GM15510 (cell line): ENCODE measurements around the gene HLA-DQA1.
A peak's percentile ranks its signal among the peaks of the same experiment; 100 is the strongest.

ENCODE experiments used
- POLR2A ChIP-seq: IDR thresholded peaks from 3 replicates; pipeline ENCODE4 v1.6.1; 2011; ENCODE audit warnings: borderline replicate concordance; ENCODE audit not compliant: insufficient read length; ENCODE audit errors: extremely low read depth

Gene HLA-DQA1

GRCh38 chr6:32613475-32613874 lies 23.7 kb upstream of the HLA-DQA1 start:
- no peak for TF ChIP-seq POLR2A

- peak; percentile 38 for TF ChIP-seq POLR2A
These were observed 22.7 kb upstream of the HLA-DQA1 start for GRCh38 chr6:32614366-32615081.

DNA sequence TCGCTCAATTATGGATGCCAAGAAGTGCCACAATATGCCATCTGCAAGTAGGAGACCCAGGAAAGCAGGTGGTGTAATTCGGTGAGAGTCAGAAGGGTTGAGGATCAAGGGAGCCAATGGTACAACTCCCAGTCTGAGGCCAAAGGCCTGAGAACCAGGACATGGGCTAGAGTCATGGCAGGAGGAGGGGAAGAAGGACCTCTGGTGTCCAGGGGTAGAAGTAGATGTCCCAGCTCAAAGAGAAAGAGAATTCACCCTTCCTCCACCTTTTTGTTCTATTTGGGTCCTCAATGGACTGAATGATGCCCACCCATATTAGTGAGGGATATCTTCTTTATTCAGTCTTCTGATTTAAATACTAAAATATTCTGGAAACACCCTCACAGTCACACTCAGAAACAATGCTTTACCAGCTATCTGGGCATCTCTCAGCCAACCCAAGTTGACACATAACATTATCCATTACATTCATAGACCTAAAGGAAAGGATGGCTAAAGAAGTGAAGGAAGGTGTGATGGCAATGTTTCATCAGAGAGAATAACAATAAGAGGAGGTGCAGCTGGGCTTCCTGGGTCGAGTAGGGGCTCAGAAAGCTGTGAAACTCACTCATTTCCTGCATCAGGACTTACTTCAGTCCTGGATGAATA lies 21.2 kb upstream of the HLA-DQA1 start:
- no peak for TF ChIP-seq POLR2A

DNA sequence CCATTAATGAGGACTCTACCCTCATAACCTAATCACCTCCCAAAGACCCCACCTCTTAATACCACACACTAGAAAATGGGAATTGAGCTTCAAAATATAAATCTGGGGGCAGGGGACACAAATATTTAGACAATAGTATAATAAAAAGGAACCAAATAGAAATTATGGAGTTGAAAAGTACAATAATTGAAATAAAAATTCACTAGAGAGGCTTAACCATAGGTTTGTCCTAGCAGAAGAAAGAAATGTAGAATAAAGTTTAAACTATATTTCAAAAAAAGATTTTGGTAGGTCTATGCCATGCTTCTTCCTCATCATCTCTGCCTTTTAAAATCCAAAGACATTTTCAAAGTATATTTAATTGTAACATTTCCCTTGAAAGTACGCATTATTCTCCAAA lies 19.5 kb upstream of the HLA-DQA1 start:
- no peak for TF ChIP-seq POLR2A

DNA sequence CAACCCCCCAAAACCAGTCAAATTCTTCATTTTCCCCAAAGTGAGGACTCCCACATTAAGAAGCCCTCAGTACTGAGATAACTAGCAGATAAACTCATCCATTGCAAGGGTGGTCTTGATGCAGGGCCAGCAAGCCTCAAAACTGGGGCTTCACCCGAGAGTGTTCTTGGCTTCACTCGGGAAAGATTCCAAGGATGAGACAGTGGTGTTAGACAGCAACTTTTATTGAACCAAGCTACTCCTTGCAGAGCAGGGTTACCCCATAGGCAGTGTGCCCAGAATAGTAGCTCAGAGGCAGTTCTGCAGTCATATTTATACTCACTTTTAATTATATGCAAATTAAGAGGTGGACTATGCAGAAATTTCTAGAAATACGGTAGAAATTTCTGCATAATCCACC lies 15.8 kb upstream of the HLA-DQA1 start:
- TF ChIP-seq POLR2A, result peak; percentile 47

- peak; percentile 15 for TF ChIP-seq POLR2A
These were observed 14.4 kb upstream of the HLA-DQA1 start for GRCh38 chr6:32622545-32623401.

DNA sequence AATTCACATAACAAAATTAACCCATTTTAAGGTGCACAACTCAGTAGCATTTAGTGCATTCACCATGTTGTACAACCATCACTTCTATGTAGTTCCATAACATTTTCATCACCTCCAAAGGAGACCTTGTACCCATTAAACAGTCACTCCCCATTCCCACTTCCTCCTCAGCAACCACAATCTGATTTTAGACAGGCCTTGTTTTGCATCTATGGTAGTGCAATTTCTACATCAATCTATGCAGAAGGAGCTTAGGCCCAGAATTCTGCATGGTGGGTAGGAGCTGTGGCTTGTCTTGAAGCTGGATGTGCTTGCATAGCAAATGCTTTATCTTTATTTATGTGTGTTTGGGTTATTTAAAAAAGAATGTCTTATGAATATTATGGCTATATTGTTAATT lies 13.5 kb upstream of the HLA-DQA1 start:
- no peak for TF ChIP-seq POLR2A

DNA sequence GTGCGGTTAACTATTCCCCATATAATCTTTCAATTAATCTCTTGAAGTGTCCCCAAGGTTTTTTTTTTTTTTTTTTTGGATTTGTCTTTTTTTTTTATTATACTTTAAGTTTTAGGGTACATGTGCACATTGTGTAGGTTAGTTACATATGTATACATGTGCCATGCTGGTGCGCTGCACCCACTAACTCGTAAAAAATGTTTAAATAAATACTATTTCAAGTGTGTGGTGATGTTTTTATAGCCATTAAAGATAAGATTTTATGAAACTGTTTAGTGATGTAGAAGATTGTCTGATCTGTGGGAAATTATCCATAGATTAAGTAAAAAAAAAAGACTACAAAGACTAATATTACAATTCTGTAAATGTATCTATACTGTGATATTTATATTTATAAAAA lies 12.6 kb upstream of the HLA-DQA1 start:
- TF ChIP-seq POLR2A, result no peak

DNA sequence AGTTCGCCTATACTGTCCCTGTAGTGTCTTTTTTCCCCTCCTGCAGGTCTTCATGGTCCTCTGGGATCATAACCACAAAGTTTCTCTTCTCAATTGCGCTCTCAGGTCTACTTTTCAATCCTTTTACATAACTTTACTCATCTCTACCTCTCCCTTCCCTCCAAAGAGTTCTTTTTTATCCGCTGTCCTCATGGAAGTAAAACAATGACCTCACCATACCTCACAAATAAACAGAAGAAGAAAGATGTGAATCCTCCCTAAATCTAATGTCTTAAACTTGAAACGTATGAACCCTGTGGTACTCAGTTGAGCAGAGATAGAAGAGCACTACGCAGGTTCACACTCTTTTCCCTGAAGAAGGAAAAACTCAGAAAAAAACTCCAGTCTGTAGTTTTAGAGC lies 12.1 kb upstream of the HLA-DQA1 start:
- no peak for TF ChIP-seq POLR2A

DNA sequence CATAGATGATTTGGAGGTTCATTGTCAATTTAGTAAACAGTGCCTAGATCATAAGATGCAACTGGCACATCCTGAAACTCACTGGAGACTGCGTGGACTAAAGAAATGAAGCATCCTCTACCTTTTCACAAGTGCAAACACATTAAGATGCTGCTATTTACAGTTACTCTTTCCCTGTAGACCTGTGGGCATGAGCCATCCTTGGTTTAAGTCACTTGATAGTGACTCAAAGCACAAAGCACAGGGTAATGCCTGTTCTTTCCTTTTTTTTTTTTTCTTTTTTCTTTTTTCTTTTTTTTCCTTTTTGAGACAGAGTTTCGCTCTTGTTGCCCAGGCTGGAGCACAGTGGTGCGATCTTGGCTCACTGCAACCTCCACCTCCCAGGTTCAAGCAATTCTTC lies 10.0 kb upstream of the HLA-DQA1 start:
- no peak for TF ChIP-seq POLR2A

DNA sequence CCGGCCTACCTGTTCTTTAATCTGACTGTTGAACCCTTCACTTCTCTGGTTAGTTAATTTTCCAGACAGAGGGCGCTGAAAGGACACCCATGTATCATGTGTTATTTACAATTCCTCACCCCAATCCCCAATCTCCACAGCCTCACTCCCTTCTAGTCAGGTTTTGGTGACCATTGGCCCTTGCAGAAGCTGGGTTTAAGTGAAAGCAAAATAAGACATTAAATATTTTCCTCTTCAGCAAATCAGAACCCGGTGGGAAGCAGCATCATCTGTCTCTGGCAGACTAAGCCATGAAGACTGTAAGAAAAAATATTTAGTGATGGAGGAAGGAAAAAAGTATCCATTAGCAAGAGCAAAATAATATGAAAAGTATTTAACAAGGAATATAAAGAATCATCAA lies 9.4 kb upstream of the HLA-DQA1 start:
- no peak for TF ChIP-seq POLR2A

- no peak for TF ChIP-seq POLR2A
These were observed 1.6 kb upstream of the HLA-DQA1 start for GRCh38 chr6:32635526-32636123.

DNA sequence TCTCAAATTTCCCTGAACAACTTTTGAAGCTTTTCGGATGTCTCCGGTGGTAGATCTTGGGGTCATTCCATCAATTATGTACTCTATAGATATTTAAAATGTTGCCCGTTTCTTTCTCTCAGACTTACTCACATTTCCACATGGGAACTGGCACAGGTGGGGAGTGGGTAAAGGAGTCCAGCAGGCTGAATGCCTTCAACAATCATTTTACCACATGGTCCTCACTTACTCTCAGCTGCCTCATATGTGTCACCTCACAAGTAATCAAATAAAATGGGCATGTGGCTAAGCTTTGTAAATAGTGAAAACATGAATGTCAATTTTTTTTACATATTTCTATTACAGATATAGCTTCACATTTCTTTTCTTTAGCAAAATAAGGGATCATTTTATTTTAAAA lies 677 bp downstream of the HLA-DQA1 start:
- no peak for TF ChIP-seq POLR2A

GRCh38 chr6:32638532-32639219 lies 1.5 kb downstream of the HLA-DQA1 start:
- TF ChIP-seq POLR2A, result no peak
